A549 (cell line): Measurements from ENCODE around the gene RPTOR. TPM values are rescaled to one million over a fixed set of nuclear protein-coding genes. Genes with fewer than 3 reads are reported as not detected.

ENCODE experiments used
- ATAC-seq, 2 experiments: fragments of 200-7000 bp in 1 of 2; fragments of >200 bp in 1 of 2; cut with Nextera tagmentation in 1 of 2; cut with Tn5 transposase in 1 of 2; 3 replicates each; pipeline versions ENCODE4 v1.8.0 to v1.9.1; 2018 to 2020; ENCODE audit warnings: mild to moderate bottlenecking in 1 of 2, moderate library complexity in 1 of 2
- CTCF ChIA-PET: fragments of 300-600 bp; sonication (Branson Sonifier 250); formaldehyde crosslinking; extraction: SDS; loops from one replicate; lab custom pipeline; 2021; ENCODE audit warnings: antibody characterized with exemption, inconsistent platforms; lab: Yijun Ruan, JAX
- POLR2A ChIA-PET: fragments of 350-600 bp; formaldehyde crosslinking; extraction: SDS; loops from one replicate; lab custom pipeline; 2021; ENCODE audit warnings: antibody characterized with exemption, inconsistent platforms; lab: Yijun Ruan, JAX
- DNase-seq, 2 experiments: peaks; one replicate each; pipeline versions ENCODE4 v3.0.0 to v3.0.0-alpha.2; 2011 to 2016; ENCODE audit warnings: low read depth in 1 of 2, low spot score in 1 of 2
- FAIRE-seq: peaks from 2 replicates; lab custom pipeline; 2011; peaks lifted over from hg19 to GRCh38; lab: Jason Lieb, UNC
- H3K27ac ChIP-seq, 2 experiments: fragments of >200 bp; sonication (Bioruptor Twin); formaldehyde crosslinking; 3 replicates each; pipeline ENCODE4 v1.5.1; 2016 to 2017
- H3K4me1 ChIP-seq: fragments of >200 bp; sonication (Bioruptor Twin); formaldehyde crosslinking; 3 replicates; pipeline ENCODE4 v1.6.1; 2016
- H3K4me2 ChIP-seq: fragments of >200 bp; sonication (Bioruptor Twin); formaldehyde crosslinking; 3 replicates; pipeline ENCODE4 v1.6.1; 2016
- H3K4me3 ChIP-seq: fragments of >200 bp; sonication (Bioruptor Twin); formaldehyde crosslinking; 3 replicates; pipeline ENCODE4 v1.5.1; 2016
- H3K9me3 ChIP-seq: fragments of >200 bp; sonication (Bioruptor Twin); formaldehyde crosslinking; 3 replicates; pipeline ENCODE4 v1.6.1; 2016
- BCL3 ChIP-seq: fragments of >200 bp; sonication (Bioruptor Twin); formaldehyde crosslinking; IDR thresholded peaks from 3 replicates; pipeline ENCODE4 v1.6.1; 2016
- BHLHE40 ChIP-seq: IDR thresholded peaks from 2 replicates; pipeline ENCODE4 v1.6.1; 2012; ENCODE audit warnings: low read depth, low read length, inconsistent platforms
- CBX2 ChIP-seq: fragments of 200-600 bp; sonication (generic); IDR thresholded peaks from 2 replicates; pipeline ENCODE4 v1.6.1; 2016; ENCODE audit warnings: low read depth, mild to moderate bottlenecking, borderline replicate concordance
- CEBPB ChIP-seq, 2 experiments: fragments of >200 bp in 1 of 2; sonication (Bioruptor Twin) in 1 of 2; formaldehyde crosslinking in 1 of 2; IDR thresholded peaks; 2 replicates each; pipeline ENCODE4 v1.6.1; 2012 to 2016
- CHD2 ChIP-seq: fragments of 150-350 bp; IDR thresholded peaks from 2 replicates; pipeline ENCODE4 v1.6.1; 2014; ENCODE audit warnings: low read length; ENCODE audit not compliant: partially characterized antibody
- CHD4 ChIP-seq: fragments of 200-600 bp; sonication (generic); IDR thresholded peaks from 2 replicates; pipeline ENCODE4 v1.6.1; 2016; ENCODE audit warnings: antibody characterized with exemption, mild to moderate bottlenecking, borderline replicate concordance
- EHMT2 ChIP-seq: fragments of 200-600 bp; sonication (generic); IDR thresholded peaks from 2 replicates; pipeline ENCODE4 v1.6.1; 2016; ENCODE audit warnings: antibody characterized with exemption, low read depth, mild to moderate bottlenecking, moderate library complexity
- ESRRA ChIP-seq: fragments of 150-350 bp; IDR thresholded peaks from 2 replicates; pipeline ENCODE4 v1.6.1; 2014; ENCODE audit warnings: mild to moderate bottlenecking, low read length, borderline replicate concordance
- FOSB ChIP-seq: fragments of 250-450 bp; sonication (Bioruptor Pico); IDR thresholded peaks from 2 replicates; pipeline ENCODE4 v1.5.0; 2020; ENCODE audit warnings: mild to moderate bottlenecking, moderate library complexity
- GATA3 ChIP-seq: IDR thresholded peaks from 2 replicates; pipeline ENCODE4 v1.6.1; 2012; ENCODE audit warnings: borderline replicate concordance
- HEYL ChIP-seq: fragments of 250-450 bp; sonication (Bioruptor Pico); IDR thresholded peaks from 2 replicates; pipeline ENCODE4 v1.8.0; 2021; ENCODE audit warnings: mild to moderate bottlenecking, moderate library complexity
- HOXB13 ChIP-seq: fragments of 250-450 bp; sonication (Bioruptor Pico); IDR thresholded peaks from 2 replicates; pipeline ENCODE4 v1.5.0; 2020; ENCODE audit warnings: low read depth, mild to moderate bottlenecking, moderate library complexity
- JUN ChIP-seq, 2 experiments: fragments of >200 bp; sonication (Bioruptor Twin); formaldehyde crosslinking; IDR thresholded peaks; 2 replicates in 1 of 2; 3 replicates in 1 of 2; pipeline ENCODE4 v1.6.1; 2016 to 2017
- JUNB ChIP-seq: fragments of >200 bp; sonication (Bioruptor Twin); formaldehyde crosslinking; IDR thresholded peaks from 2 replicates; pipeline ENCODE4 v1.6.1; 2016
- KDM5A ChIP-seq: fragments of 200-600 bp; sonication (generic); IDR thresholded peaks from 2 replicates; pipeline ENCODE4 v1.6.1; 2016; ENCODE audit warnings: antibody characterized with exemption, mild to moderate bottlenecking
- NR3C1 ChIP-seq: fragments of >200 bp; sonication (Bioruptor Twin); formaldehyde crosslinking; IDR thresholded peaks from 3 replicates; pipeline ENCODE4 v1.6.1; 2017
- POLR2A ChIP-seq: IDR thresholded peaks from 2 replicates; pipeline ENCODE4 v1.6.1; 2012; ENCODE audit warnings: mild to moderate bottlenecking, low read length
- RARB ChIP-seq: fragments of 250-450 bp; sonication (Bioruptor Pico); IDR thresholded peaks from 2 replicates; pipeline ENCODE4 v1.8.0; 2021; ENCODE audit warnings: mild to moderate bottlenecking, moderate library complexity
- RFX5 ChIP-seq: fragments of 450-650 bp; IDR thresholded peaks from 2 replicates; pipeline ENCODE4 v1.7.1; 2014; ENCODE audit warnings: antibody characterized with exemption, mild to moderate bottlenecking, moderate library complexity
- SMC3 ChIP-seq: fragments of >200 bp; sonication (Bioruptor Twin); formaldehyde crosslinking; IDR thresholded peaks from 3 replicates; pipeline ENCODE4 v1.6.1; 2018; ENCODE audit warnings: inconsistent platforms
- SREBF2 ChIP-seq: fragments of 450-650 bp; IDR thresholded peaks from 2 replicates; pipeline ENCODE4 v1.6.1; 2014; ENCODE audit warnings: mild to moderate bottlenecking, moderate library complexity
- TFCP2L1 ChIP-seq: fragments of 250-450 bp; sonication (Bioruptor Pico); IDR thresholded peaks from 2 replicates; pipeline ENCODE4 v1.5.0; 2021; ENCODE audit warnings: mild to moderate bottlenecking
- ZC3H11A ChIP-seq: fragments of 450-650 bp; IDR thresholded peaks from 2 replicates; pipeline ENCODE4 v1.6.1; 2014; ENCODE audit warnings: antibody characterized with exemption, mild to moderate bottlenecking
- ZFP36 ChIP-seq: fragments of 450-650 bp; IDR thresholded peaks from 2 replicates; pipeline ENCODE4 v1.6.1; 2014; ENCODE audit warnings: borderline replicate concordance; ENCODE audit not compliant: partially characterized antibody
- ZNF302 ChIP-seq: fragments of 250-450 bp; sonication (Bioruptor Pico); IDR thresholded peaks from 2 replicates; pipeline ENCODE4 v1.9.0; 2021; ENCODE audit warnings: inconsistent platforms, mild to moderate bottlenecking, moderate library complexity
- ZSCAN20 ChIP-seq: fragments of 250-450 bp; sonication (Bioruptor Pico); IDR thresholded peaks from 2 replicates; pipeline ENCODE4 v1.8.0; 2022; ENCODE audit warnings: mild to moderate bottlenecking, moderate library complexity
- WGBS: methylation state at CpG from one replicate; pipeline ENCODE4 v1.1.6; 2017; ENCODE audit errors: missing lambda C conversion rate; 5-methylcytosine and 5-hydroxymethylcytosine counted together
- polyA plus RNA-seq, 4 experiments: library from polyadenylated mRNA; depleted of rRNA in 3 of 4; stranded (reverse); fragments of >200 nt; fragmentation: RNase III in 1 of 4; extraction: RNeasy Plus Mini Kit Qiagen cat#74134 plus additional on column Dnase treatment in 1 of 4; gene quantifications; 2 replicates in 3 of 4; 3 replicates in 1 of 4; pipeline ENCODE4 v1.2.3, GENCODE V29; 2011 to 2017
- TF ChIP-seq, protein P1 (sequence below): IDR thresholded peaks from 2 replicates; pipeline ENCODE4 v1.6.1; 2012

Gene RPTOR
- polyA plus RNA-seq, 2 of the 4 experiments (the other 2 are of a cell fraction): 10.8 to 27.1 TPM

GRCh38 chr17:80689129-80689619, 144.5 kb downstream of the RPTOR start:
- WGBS: 90% methylated on average over 13 of the region's 13 CpGs
- Histone ChIP-seq H3K4me3 (no peak overlapping the region), H3K9me3 (no peaks in the 10 kb centered on the region), H3K4me1 (peaks cover 10% of the 10 kb centered on the region; the same call in 2 of the 3 replicates), H3K27ac (no peak overlapping the region), H3K4me2 (no peak overlapping the region)
- FAIRE-seq (no peak), ATAC-seq (no peak), DNase-seq (no peak)
- ChIA-PET POLR2A (no interaction called here), CTCF (no interaction called here)
- no peak for TF ChIP-seq ZSCAN20 (CRISPR knock-in tag)
- TF ChIP-seq RARB: no peak
- TF ChIP-seq, protein P1, sequence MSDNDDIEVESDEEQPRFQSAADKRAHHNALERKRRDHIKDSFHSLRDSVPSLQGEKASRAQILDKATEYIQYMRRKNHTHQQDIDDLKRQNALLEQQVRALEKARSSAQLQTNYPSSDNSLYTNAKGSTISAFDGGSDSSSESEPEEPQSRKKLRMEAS: no peak
- TF ChIP-seq GATA3: no peak
- TF ChIP-seq CEBPB (IDR thresholded peaks at IDR 0.05): no peak
- no peak for TF ChIP-seq CHD4
- no peak for TF ChIP-seq BHLHE40
- TF ChIP-seq SMC3: no peak

DNA sequence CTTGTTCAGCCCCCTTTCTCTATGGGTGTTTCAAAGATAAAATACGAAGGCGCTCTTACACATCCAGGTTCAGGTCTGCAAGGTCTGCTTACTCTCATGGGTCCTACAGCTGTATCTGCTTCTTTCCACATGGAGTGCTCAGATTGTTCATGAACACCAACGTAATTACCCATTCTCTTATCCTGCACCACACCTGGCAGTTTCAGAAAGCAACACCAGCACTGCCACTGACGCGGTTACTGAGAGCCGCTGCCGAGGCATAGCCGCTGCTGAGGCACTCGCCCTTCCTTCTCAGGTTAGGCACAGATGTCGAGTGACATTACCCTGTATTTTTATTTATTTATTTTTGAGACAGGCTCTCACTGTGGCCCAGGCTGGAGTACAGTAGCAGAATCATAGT, 147.1 kb downstream of the RPTOR start:
- no peak for FAIRE-seq
- ATAC-seq: no peak
- H3K4me2 ChIP-seq: no peak overlapping the region
- no peak overlapping the region for H3K4me3 ChIP-seq
- 88% methylated on average over 10 of the region's 10 CpGs for WGBS
- H3K27ac ChIP-seq: no peak overlapping the region
- no peak for DNase-seq
- ChIA-PET CTCF (interaction anchor here (1.5 kb wide), 1 partner anchor 12 kb away, joined by 3 read pairs; no protein-coding TSS in a partner anchor), POLR2A (no interaction called here)
- TF ChIP-seq BCL3 (no peak), NR3C1 (no peak), FOSB (CRISPR knock-in tag) (no peak), ZC3H11A (no peak), TFCP2L1 (CRISPR knock-in tag) (no peak), POLR2A (no peak), HOXB13 (CRISPR knock-in tag) (no peak), CHD2 (no peak), ZFP36 (no peak)
- peaks cover 26% of the 10 kb centered on the region; the same call in 2 of the 3 replicates for H3K4me1 ChIP-seq
- H3K9me3 ChIP-seq: no peaks in the 10 kb centered on the region

DNA sequence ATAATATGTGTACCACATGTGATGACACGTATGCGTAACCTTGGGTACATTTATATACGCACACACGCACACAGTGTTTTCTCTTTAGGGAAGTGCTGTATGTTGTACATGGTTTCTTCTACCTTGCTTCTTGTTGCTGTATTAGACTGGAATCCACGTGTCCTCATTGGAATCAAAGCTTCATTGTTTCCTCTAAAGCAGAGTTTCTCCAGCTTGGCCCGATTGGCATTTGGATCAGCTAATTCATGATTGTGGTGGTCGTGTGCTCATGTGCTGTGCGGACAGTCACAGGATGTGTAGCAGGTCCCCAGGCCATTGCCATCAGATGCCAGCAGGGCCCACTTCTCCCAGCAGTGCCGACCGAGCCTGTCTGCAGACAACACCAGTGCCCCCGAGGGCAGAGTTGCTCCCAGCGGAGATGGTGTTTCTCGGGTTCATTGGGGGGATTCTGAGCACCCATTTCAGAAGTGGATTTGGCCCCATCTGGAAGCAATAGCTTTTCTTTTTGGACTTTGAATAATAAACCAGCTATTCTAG, 148.4 kb downstream of the RPTOR start:
- 91% methylated on average over 13 of the region's 13 CpGs for WGBS
- POLR2A ChIA-PET: no interaction called here
- ATAC-seq (no peak), FAIRE-seq (no peak), DNase-seq (no peak)
- Histone ChIP-seq H3K4me3 (no peak overlapping the region), H3K4me2 (no peak overlapping the region), H3K9me3 (no peaks in the 10 kb centered on the region), H3K27ac (0 out of 6 replicates have a peak overlapping the region, but pooled peaks of 1 of the 2 experiments have one; percentile 7), H3K4me1 (peaks cover 26% of the 10 kb centered on the region; the same call in 2 of the 3 replicates)
- CTCF ChIA-PET: interaction anchor here (1.0 to 2.0 kb wide), 2 partner anchors 11 kb away, joined by 4 read pairs; no protein-coding TSS in a partner anchor
- TF ChIP-seq RFX5: no peak
- TF ChIP-seq JUN (IDR thresholded peaks at IDR 0.05): no peak
- no peak for TF ChIP-seq ZSCAN20 (CRISPR knock-in tag)
- no peak for TF ChIP-seq ZNF302
- no peak for TF ChIP-seq CEBPB (IDR thresholded peaks at IDR 0.05)
- TF ChIP-seq JUNB: no peak
- no peak for TF ChIP-seq BHLHE40
- no peak for TF ChIP-seq HEYL (CRISPR knock-in tag)
- no peak for TF ChIP-seq BCL3
- no peak for TF ChIP-seq EHMT2
- no peak for TF ChIP-seq KDM5A
- no peak for TF ChIP-seq ESRRA
- TF ChIP-seq SREBF2: no peak
- no peak for TF ChIP-seq CBX2
